IMR-90 (cell line): ENCODE measurements around the gene CFAP43.

ENCODE experiments used
- BHLHE40 ChIP-seq: fragments of 150-350 bp; IDR thresholded peaks from 2 replicates; pipeline ENCODE4 v1.6.1; 2016; ENCODE audit warnings: mild to moderate bottlenecking, low read depth, low read length
- CHD1 ChIP-seq: IDR thresholded peaks from 2 replicates; pipeline ENCODE4 v1.6.1; 2012; ENCODE audit warnings: low read depth, low read length, improper control_type of control experiment
- FOS ChIP-seq: fragments of 150-350 bp; IDR thresholded peaks from 2 replicates; pipeline ENCODE4 v1.6.1; 2016; ENCODE audit warnings: low read depth, low read length
- POLR2A ChIP-seq: IDR thresholded peaks from 2 replicates; pipeline ENCODE4 v1.6.1; 2012; ENCODE audit warnings: mild to moderate bottlenecking, low read depth, low read length
- RAD21 ChIP-seq: IDR thresholded peaks from 2 replicates; pipeline ENCODE4 v1.6.1; 2012; ENCODE audit warnings: low read length, improper control_type of control experiment
- RFX5 ChIP-seq: IDR thresholded peaks from 2 replicates; pipeline ENCODE4 v1.8.0; 2012; ENCODE audit warnings: low read depth, mild to moderate bottlenecking, low read length, moderate library complexity
- SMC3 ChIP-seq: fragments of 150-350 bp; IDR thresholded peaks from 2 replicates; pipeline ENCODE4 v1.6.1; 2016; ENCODE audit warnings: low read depth, mild to moderate bottlenecking, antibody characterized with exemption, low read length, moderate library complexity
- TF ChIP-seq, protein P1 (sequence below): conservative IDR thresholded peaks from 2 replicates; pipeline ENCODE4 v1.5.1; 2012; ENCODE audit warnings: mild to moderate bottlenecking, low read depth, low read length, improper control_type of control experiment

DNA sequence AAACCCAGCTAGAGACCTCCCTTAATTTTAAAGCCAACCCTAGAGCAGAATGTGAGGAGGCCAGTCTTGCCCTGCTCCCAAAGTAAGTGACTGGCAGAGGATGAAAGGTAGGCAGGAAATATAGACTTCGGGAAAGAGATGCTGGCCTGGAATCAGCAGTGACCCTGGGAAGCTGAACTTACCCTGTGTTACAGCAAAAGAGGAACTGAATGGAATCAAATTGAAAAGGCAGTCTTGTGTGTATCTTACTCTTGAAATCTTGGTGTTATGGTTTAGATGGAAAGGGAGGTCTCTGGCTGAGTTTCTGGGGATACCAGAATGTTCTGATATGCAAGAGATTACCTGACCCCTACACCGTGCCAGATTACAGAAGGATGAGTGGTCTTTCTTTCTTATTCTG, 7.9 kb upstream of the CFAP43 start:
- TF ChIP-seq, protein P1, sequence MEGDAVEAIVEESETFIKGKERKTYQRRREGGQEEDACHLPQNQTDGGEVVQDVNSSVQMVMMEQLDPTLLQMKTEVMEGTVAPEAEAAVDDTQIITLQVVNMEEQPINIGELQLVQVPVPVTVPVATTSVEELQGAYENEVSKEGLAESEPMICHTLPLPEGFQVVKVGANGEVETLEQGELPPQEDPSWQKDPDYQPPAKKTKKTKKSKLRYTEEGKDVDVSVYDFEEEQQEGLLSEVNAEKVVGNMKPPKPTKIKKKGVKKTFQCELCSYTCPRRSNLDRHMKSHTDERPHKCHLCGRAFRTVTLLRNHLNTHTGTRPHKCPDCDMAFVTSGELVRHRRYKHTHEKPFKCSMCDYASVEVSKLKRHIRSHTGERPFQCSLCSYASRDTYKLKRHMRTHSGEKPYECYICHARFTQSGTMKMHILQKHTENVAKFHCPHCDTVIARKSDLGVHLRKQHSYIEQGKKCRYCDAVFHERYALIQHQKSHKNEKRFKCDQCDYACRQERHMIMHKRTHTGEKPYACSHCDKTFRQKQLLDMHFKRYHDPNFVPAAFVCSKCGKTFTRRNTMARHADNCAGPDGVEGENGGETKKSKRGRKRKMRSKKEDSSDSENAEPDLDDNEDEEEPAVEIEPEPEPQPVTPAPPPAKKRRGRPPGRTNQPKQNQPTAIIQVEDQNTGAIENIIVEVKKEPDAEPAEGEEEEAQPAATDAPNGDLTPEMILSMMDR, result no peak
- TF ChIP-seq RFX5 (no peak), SMC3 (no peak), POLR2A (no peak), BHLHE40 (no peak), FOS (no peak), CHD1 (no peak), RAD21 (no peak)
